Measurements from ENCODE around the gene LOXL1.

LOXL1 gene

DNA sequence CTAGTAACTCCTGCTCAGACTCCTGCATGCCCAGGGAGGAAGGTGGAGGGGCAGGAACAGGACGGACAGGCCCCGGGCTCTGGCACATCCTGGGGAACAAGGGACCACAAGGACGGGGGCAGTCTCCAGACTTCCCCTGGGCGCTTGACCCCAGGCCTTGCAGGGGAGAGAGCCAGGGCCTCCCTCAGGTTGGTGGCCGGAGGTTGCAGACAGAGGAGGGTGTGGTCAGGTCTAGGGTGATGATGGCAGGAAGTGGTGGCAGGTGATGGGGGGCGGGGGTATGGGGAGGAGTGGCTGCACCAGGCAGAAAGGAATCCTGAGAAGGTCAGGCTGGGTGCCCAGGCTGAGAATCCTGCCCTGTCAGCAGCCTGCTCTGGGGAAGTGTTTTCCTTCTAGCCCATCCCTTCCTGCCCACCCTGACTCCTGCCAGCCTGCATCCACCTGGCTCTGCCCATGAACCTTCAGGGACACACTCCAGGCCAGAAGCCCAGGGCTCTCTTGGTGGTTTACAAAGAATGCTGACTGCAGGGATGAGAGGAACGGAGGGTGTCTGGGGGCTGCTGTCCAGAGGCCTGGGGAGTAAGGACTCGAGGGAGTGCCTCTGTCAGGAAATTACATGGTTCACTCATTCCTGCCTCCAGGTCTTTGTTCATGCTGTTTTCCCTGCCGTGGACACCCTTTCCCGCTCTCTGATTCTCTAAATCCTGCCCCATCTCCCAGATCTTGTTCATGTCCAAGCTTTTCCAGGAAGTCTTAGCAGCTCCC is 15.8 kb downstream of the LOXL1 start:
- no peaks in the 10 kb centered on the region for H3K9me3 ChIP-seq (ENCODE audit: control insufficient read depth, insufficient read depth, low read depth, low read length)
- H3K36me3 ChIP-seq (ENCODE audit: control insufficient read depth, insufficient read depth, low read length), result peaks cover 1% of the 10 kb centered on the region; the same call in 1 of the 2 replicates
- H3K27ac ChIP-seq (ENCODE audit: low read depth, low read length), result no peak overlapping the region
- H3K4me1 ChIP-seq (ENCODE audit: control insufficient read depth, insufficient read depth, low read length), result peaks cover 27% of the 10 kb centered on the region; the same call in 1 of the 2 replicates
- H3K4me3 ChIP-seq (ENCODE audit: low read depth, low read length), result no peak overlapping the region
- H3K9ac ChIP-seq (ENCODE audit: low read length), result no peak overlapping the region
- no peaks in the 10 kb centered on the region for H3K27me3 ChIP-seq (ENCODE audit: control insufficient read depth, insufficient read depth, low read length)

GRCh38 chr15:73942751-73943270 is 16.5 kb downstream of the LOXL1 start:
- H3K27me3 ChIP-seq (ENCODE audit: control insufficient read depth, insufficient read depth, low read length), result no peaks in the 10 kb centered on the region
- H3K4me3 ChIP-seq (ENCODE audit: low read depth, low read length), result no peak overlapping the region
- no peaks in the 10 kb centered on the region for H3K9me3 ChIP-seq (ENCODE audit: control insufficient read depth, insufficient read depth, low read depth, low read length)
- H3K4me1 ChIP-seq (ENCODE audit: control insufficient read depth, insufficient read depth, low read length), result peaks cover 27% of the 10 kb centered on the region; the same call in 1 of the 2 replicates
- peaks cover 3% of the 10 kb centered on the region; the same call in 1 of the 2 replicates for H3K36me3 ChIP-seq (ENCODE audit: control insufficient read depth, insufficient read depth, low read length)
- no peak overlapping the region for H3K9ac ChIP-seq (ENCODE audit: low read length)
- H3K27ac ChIP-seq (ENCODE audit: low read depth, low read length), result no peak overlapping the region

DNA sequence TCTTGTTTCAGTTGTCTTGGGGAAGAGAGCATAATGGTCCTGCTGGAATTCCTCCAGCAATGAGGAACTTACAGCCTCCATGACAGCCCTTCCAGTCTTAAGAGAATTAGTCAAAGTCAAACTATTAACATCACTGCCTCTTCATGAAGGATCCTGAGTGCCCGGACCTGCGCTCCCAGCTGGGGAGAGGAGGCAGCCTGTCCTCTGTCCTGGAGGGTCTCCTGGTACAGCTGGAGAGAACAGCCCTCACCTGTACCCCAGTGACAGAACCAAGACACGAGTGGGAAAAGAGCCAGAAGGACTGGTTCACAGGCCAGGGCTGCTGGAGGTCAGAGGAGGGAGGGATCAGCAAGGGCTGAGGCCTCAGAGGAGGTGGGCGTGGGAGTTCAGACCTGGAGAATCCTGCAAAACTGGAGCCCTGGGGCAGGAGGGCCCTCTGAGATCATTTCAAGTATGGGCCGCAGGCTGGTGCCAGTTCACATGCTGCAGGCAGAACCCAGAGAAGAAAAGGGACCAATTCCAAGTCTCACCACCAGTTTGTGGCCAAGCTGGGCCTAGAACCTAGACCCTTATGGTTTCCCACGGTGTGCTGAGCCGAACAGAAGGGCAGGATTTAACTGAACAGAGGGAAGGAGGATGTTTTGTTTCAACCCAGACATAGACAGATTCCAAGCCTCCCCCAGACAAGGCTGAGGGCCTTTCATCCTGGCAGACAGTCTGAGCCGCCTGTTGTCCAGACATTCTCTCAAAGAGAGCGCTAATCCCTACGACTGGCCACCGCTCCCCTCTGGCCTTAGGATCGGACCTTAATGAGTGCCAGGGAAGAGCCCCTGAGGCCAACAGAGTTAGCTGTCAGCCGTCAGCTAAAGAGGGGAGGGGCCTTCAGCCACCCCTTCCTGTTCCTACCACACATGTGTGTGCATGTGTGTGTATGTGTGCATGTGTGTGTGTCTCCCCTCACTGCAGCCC is 18.2 kb downstream of the LOXL1 start:
- peaks cover 27% of the 10 kb centered on the region; the same call in 1 of the 2 replicates for H3K4me1 ChIP-seq (ENCODE audit: control insufficient read depth, insufficient read depth, low read length)

GRCh38 chr15:73945130-73945508 is 18.9 kb downstream of the LOXL1 start:
- H3K36me3 ChIP-seq (ENCODE audit: control insufficient read depth, insufficient read depth, low read length), result peaks cover 8% of the 10 kb centered on the region
- peaks cover 27% of the 10 kb centered on the region; the same call in 1 of the 2 replicates for H3K4me1 ChIP-seq (ENCODE audit: control insufficient read depth, insufficient read depth, low read length)
- no peaks in the 10 kb centered on the region for H3K9me3 ChIP-seq (ENCODE audit: control insufficient read depth, insufficient read depth, low read depth, low read length)

More for the DNA sequence above, 18.2 kb downstream of the LOXL1 start:
- H3K27ac ChIP-seq (ENCODE audit: low read depth, low read length), result no peak overlapping the region; the same call in 1 of the 2 replicates
- peak overlapping the region; percentile 55 for H3K9ac ChIP-seq (ENCODE audit: low read length)
- H3K36me3 ChIP-seq (ENCODE audit: control insufficient read depth, insufficient read depth, low read length), result peaks cover 4% of the 10 kb centered on the region; the same call in 1 of the 2 replicates
- no peak overlapping the region for H3K4me3 ChIP-seq (ENCODE audit: low read depth, low read length)
- H3K9me3 ChIP-seq (ENCODE audit: control insufficient read depth, insufficient read depth, low read depth, low read length), result no peaks in the 10 kb centered on the region
- no peaks in the 10 kb centered on the region for H3K27me3 ChIP-seq (ENCODE audit: control insufficient read depth, insufficient read depth, low read length)

DNA sequence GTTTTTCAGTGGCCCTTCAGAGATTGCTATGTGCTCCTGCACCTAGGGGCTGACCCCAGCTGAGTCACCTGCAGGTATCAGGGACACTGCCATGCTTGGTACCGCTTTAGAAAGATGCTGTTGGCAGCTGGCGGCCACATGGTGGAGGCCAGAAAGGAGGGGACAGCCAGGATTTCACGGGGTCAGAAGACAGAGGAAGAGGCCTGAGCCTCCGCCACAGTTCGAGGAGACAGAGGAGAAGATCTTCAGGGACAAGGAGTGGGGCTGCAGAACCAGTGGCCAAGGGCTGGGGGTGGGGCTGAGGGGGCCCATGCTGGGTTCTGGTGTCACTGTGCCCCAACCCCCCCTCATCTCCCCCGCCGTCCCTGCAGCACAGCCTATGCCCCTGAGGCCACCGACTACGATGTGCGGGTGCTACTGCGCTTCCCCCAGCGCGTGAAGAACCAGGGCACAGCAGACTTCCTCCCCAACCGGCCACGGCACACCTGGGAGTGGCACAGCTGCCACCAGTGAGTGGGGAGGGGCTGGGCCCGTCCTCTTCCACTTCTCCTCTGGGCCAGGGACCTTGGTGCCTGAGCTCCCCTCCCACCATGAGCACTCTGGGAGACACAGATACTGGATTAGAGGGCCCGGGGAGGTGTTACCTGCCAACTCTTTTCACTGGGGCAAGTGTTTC is 19.9 kb downstream of the LOXL1 start:
- Histone ChIP-seq H3K27me3 (ENCODE audit: control insufficient read depth, insufficient read depth, low read length) (no peaks in the 10 kb centered on the region), H3K4me3 (ENCODE audit: low read depth, low read length) (no peak overlapping the region), H3K4me1 (ENCODE audit: control insufficient read depth, insufficient read depth, low read length) (peaks cover 24% of the 10 kb centered on the region), H3K9me3 (ENCODE audit: control insufficient read depth, insufficient read depth, low read depth, low read length) (no peaks in the 10 kb centered on the region), H3K9ac (ENCODE audit: low read length) (no peak overlapping the region), H3K27ac (ENCODE audit: low read depth, low read length) (no peak overlapping the region), H3K36me3 (ENCODE audit: control insufficient read depth, insufficient read depth, low read length) (peaks cover 8% of the 10 kb centered on the region)

More at GRCh38 chr15:73945130-73945508, 18.9 kb downstream of the LOXL1 start:
- H3K4me3 ChIP-seq (ENCODE audit: low read depth, low read length), result no peak overlapping the region
- H3K27ac ChIP-seq (ENCODE audit: low read depth, low read length), result no peak overlapping the region
- no peaks in the 10 kb centered on the region for H3K27me3 ChIP-seq (ENCODE audit: control insufficient read depth, insufficient read depth, low read length)
- H3K9ac ChIP-seq (ENCODE audit: low read length), result no peak overlapping the region

DNA sequence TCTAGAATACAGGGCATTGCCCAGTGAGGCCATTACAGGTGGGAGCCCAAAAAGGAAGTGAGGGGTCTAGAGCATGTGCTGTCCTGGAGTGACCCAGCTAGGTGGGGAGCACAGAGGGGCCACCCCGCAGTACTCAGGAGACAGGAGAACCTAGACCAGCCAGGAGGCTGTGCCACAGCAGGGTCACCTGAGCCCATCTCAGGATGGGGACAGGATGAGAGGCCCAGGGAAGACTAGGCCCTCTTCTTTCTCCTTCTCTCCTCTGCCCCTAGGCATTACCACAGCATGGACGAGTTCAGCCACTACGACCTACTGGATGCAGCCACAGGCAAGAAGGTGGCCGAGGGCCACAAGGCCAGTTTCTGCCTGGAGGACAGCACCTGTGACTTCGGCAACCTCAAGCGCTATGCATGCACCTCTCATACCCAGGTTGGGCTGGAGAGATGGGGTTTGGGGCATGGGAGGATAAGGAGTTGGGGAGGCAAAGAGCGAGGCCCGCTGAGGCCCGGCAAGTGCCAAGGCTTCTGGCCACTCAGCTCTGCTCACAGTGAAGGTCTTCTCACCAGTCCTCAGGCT is 20.6 kb downstream of the LOXL1 start:
- Histone ChIP-seq H3K4me3 (ENCODE audit: low read depth, low read length) (no peak overlapping the region), H3K27ac (ENCODE audit: low read depth, low read length) (no peak overlapping the region), H3K9me3 (ENCODE audit: control insufficient read depth, insufficient read depth, low read depth, low read length) (no peaks in the 10 kb centered on the region), H3K9ac (ENCODE audit: low read length) (no peak overlapping the region), H3K4me1 (ENCODE audit: control insufficient read depth, insufficient read depth, low read length) (peaks cover 25% of the 10 kb centered on the region), H3K27me3 (ENCODE audit: control insufficient read depth, insufficient read depth, low read length) (no peaks in the 10 kb centered on the region), H3K36me3 (ENCODE audit: control insufficient read depth, insufficient read depth, low read length) (peaks cover 8% of the 10 kb centered on the region)

DNA sequence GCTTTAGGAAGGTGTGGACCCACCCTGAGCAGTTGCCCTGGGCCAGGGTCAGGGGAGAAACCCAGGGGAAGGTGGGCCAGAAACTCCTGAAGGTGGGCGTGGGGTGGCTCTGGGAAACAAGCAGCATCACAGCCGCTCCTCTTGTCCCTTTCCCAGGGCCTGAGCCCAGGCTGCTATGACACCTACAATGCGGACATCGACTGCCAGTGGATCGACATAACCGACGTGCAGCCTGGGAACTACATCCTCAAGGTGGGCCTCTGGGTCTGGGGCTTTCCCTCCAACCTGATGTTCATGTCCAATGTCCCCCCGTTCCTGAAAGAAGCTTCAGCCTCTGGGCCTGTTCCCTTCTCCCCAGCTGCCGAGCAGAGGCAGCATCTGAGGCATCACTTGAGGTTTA is 21.4 kb downstream of the LOXL1 start:
- no peaks in the 10 kb centered on the region for H3K27me3 ChIP-seq (ENCODE audit: control insufficient read depth, insufficient read depth, low read length)
- no peak overlapping the region for H3K9ac ChIP-seq (ENCODE audit: low read length)
- no peak overlapping the region for H3K27ac ChIP-seq (ENCODE audit: low read depth, low read length)
- H3K4me1 ChIP-seq (ENCODE audit: control insufficient read depth, insufficient read depth, low read length), result peaks cover 26% of the 10 kb centered on the region
- no peak overlapping the region for H3K4me3 ChIP-seq (ENCODE audit: low read depth, low read length)
- H3K9me3 ChIP-seq (ENCODE audit: control insufficient read depth, insufficient read depth, low read depth, low read length), result no peaks in the 10 kb centered on the region
- peaks cover 8% of the 10 kb centered on the region for H3K36me3 ChIP-seq (ENCODE audit: control insufficient read depth, insufficient read depth, low read length)

DNA sequence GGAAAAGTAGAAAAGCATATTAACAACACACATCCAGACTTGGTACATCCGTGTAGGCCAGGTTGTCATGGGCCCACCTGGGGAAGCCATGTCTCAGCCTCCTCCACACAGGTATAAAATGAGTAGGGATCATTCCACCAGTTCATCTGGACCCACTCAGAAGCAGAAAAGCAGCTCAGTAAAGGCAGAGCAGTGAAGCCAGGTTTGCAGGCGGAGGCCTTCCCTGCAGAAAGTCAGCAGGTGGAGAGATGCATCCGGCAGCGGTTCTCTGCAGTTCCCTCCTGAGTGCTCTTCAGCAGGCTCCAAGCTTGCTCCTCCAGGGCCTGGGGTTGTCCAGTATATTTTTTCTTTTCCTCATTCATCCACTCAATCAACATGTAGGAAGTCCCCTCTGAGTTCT is 22.1 kb downstream of the LOXL1 start:
- H3K36me3 ChIP-seq (ENCODE audit: control insufficient read depth, insufficient read depth, low read length), result peaks cover 8% of the 10 kb centered on the region
- H3K27ac ChIP-seq (ENCODE audit: low read depth, low read length), result no peak overlapping the region
- H3K4me1 ChIP-seq (ENCODE audit: control insufficient read depth, insufficient read depth, low read length), result peaks cover 26% of the 10 kb centered on the region

DNA sequence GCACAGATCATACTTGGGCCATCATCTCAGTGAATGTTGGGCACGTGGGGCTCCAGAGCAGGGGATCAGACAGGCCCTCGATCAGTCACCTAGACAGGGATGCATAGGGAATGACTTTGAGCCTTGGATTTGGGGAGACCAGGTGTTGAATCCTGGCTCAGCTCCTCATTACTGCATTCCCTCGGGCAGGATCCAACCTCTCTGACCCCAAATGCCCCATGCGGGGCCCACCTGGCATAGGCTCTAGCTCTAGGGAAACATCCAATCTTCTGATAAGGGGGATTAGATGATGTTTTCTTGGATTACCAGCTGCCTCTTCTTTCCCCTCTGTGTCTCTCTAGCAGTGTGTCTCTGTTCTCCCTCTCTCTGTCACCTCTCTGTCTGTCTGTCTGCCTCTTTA is 22.7 kb downstream of the LOXL1 start:
- peaks cover 8% of the 10 kb centered on the region for H3K36me3 ChIP-seq (ENCODE audit: control insufficient read depth, insufficient read depth, low read length)

More for the DNA sequence above, 22.1 kb downstream of the LOXL1 start:
- Histone ChIP-seq H3K4me3 (ENCODE audit: low read depth, low read length) (no peak overlapping the region), H3K27me3 (ENCODE audit: control insufficient read depth, insufficient read depth, low read length) (no peaks in the 10 kb centered on the region), H3K9me3 (ENCODE audit: control insufficient read depth, insufficient read depth, low read depth, low read length) (no peaks in the 10 kb centered on the region), H3K9ac (ENCODE audit: low read length) (no peak overlapping the region)

DNA sequence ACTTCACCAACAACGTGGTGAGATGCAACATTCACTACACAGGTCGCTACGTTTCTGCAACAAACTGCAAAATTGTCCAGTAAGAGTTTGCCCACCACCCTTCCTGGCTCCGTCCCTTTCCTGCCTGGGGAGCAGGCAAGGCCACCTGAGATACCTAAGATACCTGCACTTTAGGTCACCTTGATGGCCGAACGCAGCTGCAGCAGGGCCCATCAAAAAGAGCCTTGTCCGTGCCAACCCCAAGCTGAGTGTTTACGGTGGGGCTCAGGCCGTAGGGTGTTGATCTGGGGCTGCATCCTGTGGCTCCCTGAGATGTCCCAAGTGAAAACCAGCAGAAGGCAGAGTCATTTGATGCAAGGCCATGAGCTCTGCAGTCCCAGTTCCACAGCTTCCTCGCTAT is 23.2 kb downstream of the LOXL1 start:
- H3K4me3 ChIP-seq (ENCODE audit: low read depth, low read length), result no peak overlapping the region
- H3K36me3 ChIP-seq (ENCODE audit: control insufficient read depth, insufficient read depth, low read length), result peaks cover 8% of the 10 kb centered on the region
- H3K27ac ChIP-seq (ENCODE audit: low read depth, low read length), result no peak overlapping the region
- no peaks in the 10 kb centered on the region for H3K9me3 ChIP-seq (ENCODE audit: control insufficient read depth, insufficient read depth, low read depth, low read length)
- H3K27me3 ChIP-seq (ENCODE audit: control insufficient read depth, insufficient read depth, low read length), result no peaks in the 10 kb centered on the region
- no peak overlapping the region for H3K9ac ChIP-seq (ENCODE audit: low read length)
- peaks cover 20% of the 10 kb centered on the region for H3K4me1 ChIP-seq (ENCODE audit: control insufficient read depth, insufficient read depth, low read length)

More for the DNA sequence above, 22.7 kb downstream of the LOXL1 start:
- Histone ChIP-seq H3K9me3 (ENCODE audit: control insufficient read depth, insufficient read depth, low read depth, low read length) (no peaks in the 10 kb centered on the region), H3K4me1 (ENCODE audit: control insufficient read depth, insufficient read depth, low read length) (peaks cover 24% of the 10 kb centered on the region), H3K9ac (ENCODE audit: low read length) (no peak overlapping the region), H3K27ac (ENCODE audit: low read depth, low read length) (no peak overlapping the region), H3K4me3 (ENCODE audit: low read depth, low read length) (no peak overlapping the region), H3K27me3 (ENCODE audit: control insufficient read depth, insufficient read depth, low read length) (no peaks in the 10 kb centered on the region)

Measured in HUES6 (cell line).